BJ (cell line): ENCODE measurements around the gene PPP1R3G. TPM values are rescaled to one million over a fixed set of nuclear protein-coding genes. Genes with fewer than 3 reads are reported as not detected.

ENCODE experiments used
- CTCF ChIA-PET: fragments of 350-600 bp; formaldehyde crosslinking; extraction: SDS; loops from one replicate; lab custom pipeline; 2021; ENCODE audit warnings: antibody characterized with exemption, inconsistent platforms; lab: Yijun Ruan, JAX
- POLR2A ChIA-PET: fragments of 300-600 bp; sonication (Branson Sonifier 250); formaldehyde crosslinking; extraction: SDS; loops from one replicate; lab custom pipeline; 2021; ENCODE audit warnings: antibody characterized with exemption; lab: Charles Lee
- DNase-seq: peaks from one replicate; pipeline ENCODE4 v3.0.0-alpha.2; 2011; ENCODE audit warnings: low read depth
- H3K27me3 ChIP-seq: 2 replicates; pipeline ENCODE4 v1.6.0; 2011; ENCODE audit warnings: low read length; ENCODE audit not compliant: control insufficient read depth, insufficient read depth
- H3K36me3 ChIP-seq: 2 replicates; pipeline ENCODE4 v1.5.1; 2011; ENCODE audit warnings: low read length; ENCODE audit not compliant: control insufficient read depth, insufficient read depth
- H3K4me3 ChIP-seq: 2 replicates; pipeline ENCODE4 v1.5.1; 2011; ENCODE audit warnings: low read depth, mild to moderate bottlenecking, control low read depth, low read length
- CTCF ChIP-seq: IDR thresholded peaks from 2 replicates; pipeline ENCODE4 v1.5.1; 2011; ENCODE audit warnings: low read depth, mild to moderate bottlenecking, control low read depth, inconsistent platforms, low read length, moderate library complexity; ENCODE audit not compliant: insufficient read depth
- polyA plus RNA-seq: library from polyadenylated mRNA; depleted of rRNA; stranded (reverse); fragments of >200 nt; gene quantifications from 2 replicates; pipeline ENCODE4 v1.2.3, GENCODE V29; 2011

PPP1R3G gene
- polyA plus RNA-seq, 1 experiment, result 0.50 TPM

DNA sequence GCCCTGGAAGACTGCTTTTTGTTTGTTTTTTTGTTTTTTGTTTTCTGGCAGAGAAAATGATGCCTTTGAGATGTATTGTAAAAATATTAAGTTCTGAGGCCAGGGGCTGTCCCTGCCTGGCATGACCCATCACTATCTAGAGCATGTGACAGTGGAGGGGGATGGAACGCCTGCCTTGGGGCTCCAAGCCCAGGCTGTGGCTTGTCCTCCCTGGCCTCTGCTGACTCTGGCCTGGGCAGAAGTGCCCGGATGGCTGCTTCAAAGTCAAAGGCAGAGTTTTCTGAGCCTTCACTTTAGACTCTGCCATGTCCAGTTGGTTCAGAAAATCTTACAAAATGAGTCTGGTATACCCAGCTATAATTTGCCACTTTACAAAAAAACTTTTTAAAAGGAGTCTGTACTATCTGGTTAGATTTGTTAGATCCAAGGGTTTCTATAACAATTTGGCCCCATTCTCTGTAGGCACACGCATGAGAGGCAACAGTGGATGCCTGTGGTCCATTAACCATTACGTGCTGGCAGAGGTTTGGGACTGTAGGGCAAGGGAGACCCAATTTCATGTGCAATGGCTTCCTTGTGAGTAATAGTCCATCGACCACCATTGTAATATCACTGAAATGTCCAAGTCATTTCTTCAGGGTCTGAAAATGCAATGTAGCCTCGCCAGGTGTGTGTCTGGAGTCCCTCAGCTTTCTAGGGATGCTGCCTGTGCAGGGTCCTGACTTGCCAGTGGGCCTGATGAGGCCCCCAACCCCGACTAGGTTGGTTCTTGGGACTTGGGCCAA lies 8.3 kb downstream of the PPP1R3G start:
- no peak for DNase-seq
- ChIA-PET CTCF (no interaction called here), POLR2A (no interaction called here)
- Histone ChIP-seq H3K4me3 (no peak overlapping the region), H3K36me3 (no peaks in the 10 kb centered on the region), H3K27me3 (peaks cover 14% of the 10 kb centered on the region)
- TF ChIP-seq CTCF, result no peak

GRCh38 chr6:5094327-5094726 lies 9.2 kb downstream of the PPP1R3G start:
- Histone ChIP-seq H3K4me3 (no peak overlapping the region), H3K27me3 (peaks cover 14% of the 10 kb centered on the region), H3K36me3 (no peaks in the 10 kb centered on the region)
- POLR2A ChIA-PET, result no interaction called here
- TF ChIP-seq CTCF, result no peak
- peak; percentile 94 for DNase-seq
- CTCF ChIA-PET, result no interaction called here

GRCh38 chr6:5095236-5095635 lies 10.1 kb downstream of the PPP1R3G start:
- Histone ChIP-seq H3K4me3 (no peak overlapping the region), H3K36me3 (no peaks in the 10 kb centered on the region), H3K27me3 (peaks cover 14% of the 10 kb centered on the region)
- ChIA-PET POLR2A (no interaction called here), CTCF (no interaction called here)
- TF ChIP-seq CTCF, result no peak
- DNase-seq, result no peak

DNA sequence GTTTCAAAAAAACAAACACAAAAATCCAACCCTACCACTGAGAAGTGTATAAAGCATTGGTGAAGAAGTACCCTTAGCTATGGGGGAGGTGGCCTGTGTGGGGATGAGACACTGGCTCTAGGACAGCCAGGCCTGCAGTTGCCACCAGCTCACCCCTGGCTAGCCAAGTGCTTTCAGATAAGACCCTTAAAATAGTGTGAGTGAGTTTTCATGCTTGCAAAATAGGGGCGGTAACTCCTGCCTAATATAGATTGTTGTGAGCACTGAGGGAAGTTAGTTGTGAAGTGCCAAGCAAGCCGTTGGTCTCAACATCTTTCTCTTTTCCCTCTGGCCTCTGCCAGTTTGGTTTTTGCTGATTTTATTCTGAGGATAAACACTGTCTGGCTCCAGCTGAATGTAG lies 11.3 kb downstream of the PPP1R3G start:
- no peak for DNase-seq
- ChIA-PET POLR2A (no interaction called here), CTCF (interaction anchor here (2.6 kb wide), 1 partner anchor 47 kb away, joined by 8 read pairs; no protein-coding TSS in a partner anchor)
- TF ChIP-seq CTCF, result no peak
- Histone ChIP-seq H3K36me3 (no peaks in the 10 kb centered on the region), H3K27me3 (peaks cover 5% of the 10 kb centered on the region), H3K4me3 (no peak overlapping the region)

GRCh38 chr6:5098501-5099270 lies 13.5 kb downstream of the PPP1R3G start:
- TF ChIP-seq CTCF, result no peak
- no peak for DNase-seq
- H3K27me3 ChIP-seq, result peaks cover 4% of the 10 kb centered on the region
- ChIA-PET CTCF (interaction anchor here (0.6 to 2.6 kb wide), 3 partner anchors 20 to 45 kb away, joined by 3 to 8 read pairs (median 5); no protein-coding TSS in a partner anchor), POLR2A (no interaction called here)
- no peak overlapping the region for H3K4me3 ChIP-seq
- no peaks in the 10 kb centered on the region for H3K36me3 ChIP-seq
